HG02981 (cell line): ENCODE data around the gene TRIM56.
"Not testable (repeated sequence)": the region's sequence is repeated elsewhere in the genome, so short reads cannot be mapped to it uniquely, and the experiment has no call there.

ENCODE experiments used
- ATAC-seq: cut with Tn5 transposase; IDR thresholded peaks from one replicate; pipeline ENCODE4 v1.9.1; 2021; ENCODE audit warnings: mild to moderate bottlenecking, moderate library complexity; ENCODE audit not compliant: unreplicated experiment

TRIM56 gene

GRCh38 chr7:101128040-101128834 lies 43.0 kb downstream of the TRIM56 start:
- ATAC-seq = no peak

GRCh38 chr7:101129603-101130117 lies 44.4 kb downstream of the TRIM56 start:
- ATAC-seq = no peak

- not testable (repeated sequence) for ATAC-seq
These were observed 47.6 kb downstream of the TRIM56 start for GRCh38 chr7:101132626-101133600.

GRCh38 chr7:101133621-101134398 lies 48.5 kb downstream of the TRIM56 start:
- no peak for ATAC-seq

GRCh38 chr7:101134399-101134980 lies 49.2 kb downstream of the TRIM56 start:
- no peak for ATAC-seq

GRCh38 chr7:101137651-101138212 lies 52.5 kb downstream of the TRIM56 start:
- no peak for ATAC-seq

- peak; percentile 73 for ATAC-seq
These were observed 53.1 kb downstream of the TRIM56 start for GRCh38 chr7:101138213-101138870.

- no peak for ATAC-seq
These were observed 55.0 kb downstream of the TRIM56 start for GRCh38 chr7:101140339-101140699.

GRCh38 chr7:101140746-101141382 lies 55.6 kb downstream of the TRIM56 start:
- ATAC-seq = no peak
